ENCODE results near the gene LRMDA. TPM values are rescaled to one million over a fixed set of nuclear protein-coding genes. Genes with fewer than 3 reads are reported as not detected.

Gene LRMDA
- total RNA-seq, 3 donors from 2014 or later (not counting 1 experiment from before 2014, with no cell fraction given) = 1.4 to 2.4 (median 2.1) TPM

DNA sequence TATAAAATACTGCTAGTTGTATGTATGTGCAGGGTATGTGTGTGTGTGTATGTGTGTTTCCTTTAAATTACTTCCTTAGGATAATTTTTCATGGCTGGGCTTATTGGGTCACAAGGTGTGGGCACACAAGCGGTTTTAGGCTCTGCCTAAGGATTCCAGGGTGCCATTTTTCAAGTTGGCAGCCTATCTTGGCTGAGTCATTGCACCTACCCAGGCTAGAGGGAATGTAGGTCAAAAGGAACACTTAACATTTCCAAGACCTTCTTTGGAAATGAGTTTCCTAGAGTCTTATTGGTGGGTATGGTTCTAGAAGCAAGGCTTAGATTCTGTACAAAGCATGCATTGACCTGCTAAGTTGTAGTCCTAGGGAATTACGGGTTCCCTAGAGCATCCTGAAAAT, 642.1 kb downstream of the LRMDA start:
- Mint-ChIP-seq H3K4me3 (no peak overlapping the region), H3K27ac (no peak overlapping the region), H3K27me3 (ENCODE audit: low read depth in 2 of 2) (no peaks in the 10 kb centered on the region), H3K9me3 (no peaks in the 10 kb centered on the region), H3K36me3 (no peaks in the 10 kb centered on the region), H3K4me1 (no peaks in the 10 kb centered on the region)
- Histone ChIP-seq H3K9me3 (ENCODE audit: control insufficient read depth, insufficient read depth, low read length) (no peaks in the 10 kb centered on the region), H3K4me3 (ENCODE audit: low read length) (no peak overlapping the region), H3K4me1 (ENCODE audit: control insufficient read depth, insufficient read depth, low read length) (no peaks in the 10 kb centered on the region), H3K36me3 (ENCODE audit: control insufficient read depth, insufficient read depth, low read length) (no peaks in the 10 kb centered on the region), H3K27me3 (ENCODE audit: control insufficient read depth, insufficient read depth, low read length) (no peaks in the 10 kb centered on the region), H3K27ac (ENCODE audit: low read length) (no peak overlapping the region)
- 68% methylated on average over 2 of the region's 2 CpGs for WGBS (ENCODE audit: insufficient coverage)
- DNase-seq = no peak
- no peak for TF ChIP-seq CTCF (IDR thresholded peaks at IDR 0.05)
- intact Hi-C loops (cut with micrococcal nuclease) = no loop called here
- no peak for ATAC-seq

- H3K27me3 Mint-ChIP-seq (ENCODE audit: low read depth in 2 of 2) = no peaks in the 10 kb centered on the region
- no peaks in the 10 kb centered on the region for H3K36me3 Mint-ChIP-seq
- no peaks in the 10 kb centered on the region for H3K36me3 ChIP-seq (ENCODE audit: control insufficient read depth, insufficient read depth, low read length)
- H3K27ac Mint-ChIP-seq = no peak overlapping the region
- no peaks in the 10 kb centered on the region for H3K4me1 Mint-ChIP-seq
- WGBS (ENCODE audit: insufficient coverage) = 65% methylated on average over 1 of the region's 1 CpG
- H3K9me3 ChIP-seq (ENCODE audit: control insufficient read depth, insufficient read depth, low read length) = no peaks in the 10 kb centered on the region
- no peak for TF ChIP-seq CTCF (IDR thresholded peaks at IDR 0.05)
- H3K4me3 Mint-ChIP-seq = no peak overlapping the region
- no peak overlapping the region for H3K27ac ChIP-seq (ENCODE audit: low read length)
- H3K27me3 ChIP-seq (ENCODE audit: control insufficient read depth, insufficient read depth, low read length) = no peaks in the 10 kb centered on the region
- H3K9me3 Mint-ChIP-seq = no peaks in the 10 kb centered on the region
- intact Hi-C loops (cut with micrococcal nuclease) = no loop called here
- ATAC-seq (no peak), DNase-seq (no peak)
- no peak overlapping the region for H3K4me3 ChIP-seq (ENCODE audit: low read length)
- H3K4me1 ChIP-seq (ENCODE audit: control insufficient read depth, insufficient read depth, low read length) = no peaks in the 10 kb centered on the region
Measured at GRCh38 chr10:76074659-76075058, 643.2 kb downstream of the LRMDA start.

GRCh38 chr10:76080451-76080850, 649.0 kb downstream of the LRMDA start:
- ATAC-seq (no peak), DNase-seq (no peak)
- no peak overlapping the region for H3K4me3 Mint-ChIP-seq
- no peaks in the 10 kb centered on the region for H3K27me3 ChIP-seq (ENCODE audit: control insufficient read depth, insufficient read depth, low read length)
- H3K27me3 Mint-ChIP-seq (ENCODE audit: low read depth in 2 of 2) = peaks cover 2 to 7% of the 10 kb centered on the region in 2 donors
- H3K9me3 Mint-ChIP-seq = no peaks in the 10 kb centered on the region
- H3K4me1 ChIP-seq (ENCODE audit: control insufficient read depth, insufficient read depth, low read length) = no peaks in the 10 kb centered on the region
- no peaks in the 10 kb centered on the region for H3K9me3 ChIP-seq (ENCODE audit: control insufficient read depth, insufficient read depth, low read length)
- H3K27ac ChIP-seq (ENCODE audit: low read length) = no peak overlapping the region
- H3K36me3 Mint-ChIP-seq = no peaks in the 10 kb centered on the region
- no peak overlapping the region for H3K27ac Mint-ChIP-seq
- H3K36me3 ChIP-seq (ENCODE audit: control insufficient read depth, insufficient read depth, low read length) = no peaks in the 10 kb centered on the region
- H3K4me3 ChIP-seq (ENCODE audit: low read length) = no peak overlapping the region
- intact Hi-C loops (cut with micrococcal nuclease) = no loop called here
- no peak for TF ChIP-seq CTCF (IDR thresholded peaks at IDR 0.05)
- no peaks in the 10 kb centered on the region for H3K4me1 Mint-ChIP-seq

DNA sequence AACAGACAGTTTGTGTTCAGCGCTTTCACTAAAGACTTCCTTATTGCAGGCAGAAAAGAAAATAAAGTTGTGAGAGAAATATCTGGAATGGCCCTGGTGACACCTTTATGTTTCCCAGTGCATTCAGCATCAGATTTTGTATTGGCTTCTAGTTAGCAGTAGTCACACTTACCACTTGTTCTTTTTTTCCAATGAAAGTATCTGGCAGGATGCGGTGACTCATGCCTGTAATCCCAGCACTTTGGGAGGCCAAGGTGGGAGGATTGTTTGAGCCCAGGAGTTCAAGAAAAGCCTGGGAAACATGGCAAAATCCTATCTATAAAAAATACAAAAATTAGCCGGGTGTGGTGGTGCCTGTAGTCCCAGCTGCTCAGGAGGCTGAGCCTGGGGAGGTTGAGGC, 649.6 kb downstream of the LRMDA start:
- H3K36me3 ChIP-seq (ENCODE audit: control insufficient read depth, insufficient read depth, low read length) = no peaks in the 10 kb centered on the region
- DNase-seq (no peak), ATAC-seq (no peak)
- no peak overlapping the region for H3K27ac ChIP-seq (ENCODE audit: low read length)
- no peaks in the 10 kb centered on the region for H3K9me3 ChIP-seq (ENCODE audit: control insufficient read depth, insufficient read depth, low read length)
- H3K27me3 ChIP-seq (ENCODE audit: control insufficient read depth, insufficient read depth, low read length) = no peaks in the 10 kb centered on the region
- H3K36me3 Mint-ChIP-seq = no peaks in the 10 kb centered on the region
- no peaks in the 10 kb centered on the region for H3K4me1 Mint-ChIP-seq
- no peaks in the 10 kb centered on the region for H3K9me3 Mint-ChIP-seq
- no peaks in the 10 kb centered on the region for H3K4me1 ChIP-seq (ENCODE audit: control insufficient read depth, insufficient read depth, low read length)
- no peak overlapping the region for H3K4me3 Mint-ChIP-seq
- H3K4me3 ChIP-seq (ENCODE audit: low read length) = no peak overlapping the region
- peaks cover 2 to 7% of the 10 kb centered on the region in 2 donors for H3K27me3 Mint-ChIP-seq (ENCODE audit: low read depth in 2 of 2)
- no peak overlapping the region for H3K27ac Mint-ChIP-seq
- intact Hi-C loops (cut with micrococcal nuclease) = no loop called here
- no peak for TF ChIP-seq CTCF (IDR thresholded peaks at IDR 0.05)
- WGBS (ENCODE audit: insufficient coverage) = 89% methylated on average over 3 of the region's 3 CpGs

Data from natural killer cell (primary cell).